Myometrial cell (primary cell): Measurements from ENCODE around the gene RTP3. TPM values are rescaled to one million over a fixed set of nuclear protein-coding genes. Genes with fewer than 3 reads are reported as not detected.

Experiments
- total RNA-seq: library from RNA; depleted of rRNA; stranded (reverse); fragments of >200 nt; gene quantifications from 2 replicates; pipeline ENCODE4 v1.2.3, GENCODE V29; 2015

Gene RTP3
- not detected in 2 replicates for total RNA-seq

GRCh38 chr3:46497556-46498265 is at the start of gene RTP3:
Gene RTP3 (plus strand): TSS chr3:46497976. CDS start chr3:46498063, 87 bp downstream.

GRCh38 chr3:46464326-46465195 is 33.2 kb upstream of the RTP3 start, which contains the start of gene LTF:
Gene LTF (minus strand): TSS chr3:46464905. CDS start chr3:46464867, 38 bp downstream.

Other genes starting within 250 kb of the RTP3 start
- gene CCR2, start 143.9 kb upstream of the RTP3 start, total RNA-seq: not detected in 2 replicates
- gene CCR5, start 127.0 kb upstream of the RTP3 start, total RNA-seq: not detected in 2 replicates
- 5.0 and 6.6 TPM in 2 replicates for gene CCRL2, start 90.7 kb upstream of the RTP3 start, total RNA-seq
- not detected in 2 replicates for gene LTF, start 33.1 kb upstream of the RTP3 start, total RNA-seq
- 0.18 TPM in 1 of 2 replicates, not detected in the other for gene LRRC2, start 68.3 kb downstream of the RTP3 start, total RNA-seq
- gene FAM240A, start 114.5 kb downstream of the RTP3 start, total RNA-seq: not detected in 2 replicates
- gene ALS2CL, start 195.7 kb downstream of the RTP3 start, total RNA-seq: 1.8 and 2.3 TPM in 2 replicates
- not detected in 2 replicates for gene TMIE, start 203.4 kb downstream of the RTP3 start, total RNA-seq
- not detected in 2 replicates for gene PRSS50, start 219.9 kb downstream of the RTP3 start, total RNA-seq